ENCODE data around the gene TWIST1.

TWIST1 gene

GRCh38 chr7:19099924-19100323, 17.5 kb downstream of the TWIST1 start:
- H3K4me3 ChIP-seq (ENCODE audit: low read length): no peak overlapping the region
- no peak for DNase-seq (ENCODE audit: low read depth)
- TF ChIP-seq, protein P1, sequence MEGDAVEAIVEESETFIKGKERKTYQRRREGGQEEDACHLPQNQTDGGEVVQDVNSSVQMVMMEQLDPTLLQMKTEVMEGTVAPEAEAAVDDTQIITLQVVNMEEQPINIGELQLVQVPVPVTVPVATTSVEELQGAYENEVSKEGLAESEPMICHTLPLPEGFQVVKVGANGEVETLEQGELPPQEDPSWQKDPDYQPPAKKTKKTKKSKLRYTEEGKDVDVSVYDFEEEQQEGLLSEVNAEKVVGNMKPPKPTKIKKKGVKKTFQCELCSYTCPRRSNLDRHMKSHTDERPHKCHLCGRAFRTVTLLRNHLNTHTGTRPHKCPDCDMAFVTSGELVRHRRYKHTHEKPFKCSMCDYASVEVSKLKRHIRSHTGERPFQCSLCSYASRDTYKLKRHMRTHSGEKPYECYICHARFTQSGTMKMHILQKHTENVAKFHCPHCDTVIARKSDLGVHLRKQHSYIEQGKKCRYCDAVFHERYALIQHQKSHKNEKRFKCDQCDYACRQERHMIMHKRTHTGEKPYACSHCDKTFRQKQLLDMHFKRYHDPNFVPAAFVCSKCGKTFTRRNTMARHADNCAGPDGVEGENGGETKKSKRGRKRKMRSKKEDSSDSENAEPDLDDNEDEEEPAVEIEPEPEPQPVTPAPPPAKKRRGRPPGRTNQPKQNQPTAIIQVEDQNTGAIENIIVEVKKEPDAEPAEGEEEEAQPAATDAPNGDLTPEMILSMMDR (conservative IDR thresholded peaks at IDR 0.05; ENCODE audit: low read depth, low read length): no peak

- TF ChIP-seq, protein P1 (conservative IDR thresholded peaks at IDR 0.05; ENCODE audit: low read depth, low read length): no peak
- no peak overlapping the region for H3K4me3 ChIP-seq (ENCODE audit: low read length)
- DNase-seq (ENCODE audit: low read depth): no peak
Observed at GRCh38 chr7:19099194-19099593, 18.2 kb downstream of the TWIST1 start.

- no peak for DNase-seq (ENCODE audit: low read depth)
- H3K4me3 ChIP-seq (ENCODE audit: low read length): no peak overlapping the region
Observed at GRCh38 chr7:19098510-19098909, 18.9 kb downstream of the TWIST1 start.

GRCh38 chr7:19097165-19098055, 20.0 kb downstream of the TWIST1 start:
- no peak overlapping the region for H3K4me3 ChIP-seq (ENCODE audit: low read length)
- TF ChIP-seq, protein P1 (conservative IDR thresholded peaks at IDR 0.05; ENCODE audit: low read depth, low read length): no peak
- DNase-seq (ENCODE audit: low read depth): no peak

More at GRCh38 chr7:19098510-19098909, 18.9 kb downstream of the TWIST1 start:
- TF ChIP-seq, protein P1 (conservative IDR thresholded peaks at IDR 0.05; ENCODE audit: low read depth, low read length): no peak

DNA sequence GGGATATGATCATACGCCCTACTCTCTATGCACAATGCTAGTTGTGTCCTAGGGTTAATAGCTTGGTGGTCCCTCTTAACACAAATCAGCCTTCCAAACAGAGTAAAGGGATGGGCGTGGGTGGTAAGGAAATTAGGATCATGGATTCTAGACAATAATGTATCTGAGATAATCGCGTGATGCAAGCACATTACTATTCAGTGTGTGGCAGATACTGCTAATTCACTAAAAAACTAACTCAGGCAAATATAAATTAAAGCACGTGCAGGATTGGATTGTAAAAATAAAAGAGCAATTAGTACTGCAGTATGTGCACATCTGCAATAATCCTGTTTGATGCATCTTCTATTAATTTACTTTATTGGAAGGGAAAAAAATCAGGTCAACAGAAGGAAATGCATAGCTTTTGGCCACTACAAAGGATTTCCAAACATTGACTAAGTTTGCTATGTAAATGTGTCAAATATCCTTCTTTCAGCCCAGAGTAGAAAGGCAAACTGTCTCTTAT, 22.0 kb downstream of the TWIST1 start:
- no peak for DNase-seq (ENCODE audit: low read depth)
- no peak overlapping the region for H3K4me3 ChIP-seq (ENCODE audit: low read length)
- TF ChIP-seq, protein P1 (conservative IDR thresholded peaks at IDR 0.05; ENCODE audit: low read depth, low read length): no peak

GRCh38 chr7:19094598-19095352, 22.7 kb downstream of the TWIST1 start:
- TF ChIP-seq, protein P1 (conservative IDR thresholded peaks at IDR 0.05; ENCODE audit: low read depth, low read length): no peak
- no peak overlapping the region for H3K4me3 ChIP-seq (ENCODE audit: low read length)

More at GRCh38 chr7:19094598-19095352, 22.7 kb downstream of the TWIST1 start:
- DNase-seq (ENCODE audit: low read depth): no peak

Data from retinal pigment epithelial cell (primary cell).